H1 (cell line): Measurements from ENCODE around the gene RMDN2. TPM values are rescaled to one million over a fixed set of nuclear protein-coding genes. Genes with fewer than 3 reads are reported as not detected.

Source experiments
- CTCF ChIA-PET: fragments of 300-600 bp; sonication (Branson Sonifier 250); formaldehyde crosslinking; loops from one replicate; lab custom pipeline; 2021; ENCODE audit not compliant: partially characterized antibody; lab: Charles Lee
- POLR2A ChIA-PET: fragments of 300-600 bp; sonication (Branson Sonifier 250); formaldehyde crosslinking; loops from one replicate; lab custom pipeline; 2021; ENCODE audit warnings: inconsistent platforms; ENCODE audit not compliant: partially characterized antibody; lab: Charles Lee
- DNase-seq, 2 experiments: peaks; one replicate each; pipeline versions ENCODE4 v3.0.0 to v3.0.0-alpha.2; 2010 to 2022; ENCODE audit warnings: low spot score in 2 of 2, low read depth in 1 of 2, mixed read lengths in 1 of 2
- FAIRE-seq: peaks from 2 replicates; lab custom pipeline; 2011; peaks lifted over from hg19 to GRCh38; lab: Jason Lieb, UNC
- H2AFZ ChIP-seq: 2 replicates; pipeline ENCODE4 v1.8.1; 2012; ENCODE audit warnings: low read length, inconsistent platforms
- H2AK5ac ChIP-seq: 2 replicates; pipeline ENCODE4 v1.6.1; 2013; ENCODE audit warnings: low read depth, low read length
- H2BK120ac ChIP-seq: replicated peaks from 2 replicates; pipeline ENCODE3; 2013; ENCODE audit warnings: low read depth, low read length, inconsistent platforms
- H2BK12ac ChIP-seq: 2 replicates; pipeline ENCODE4 v1.6.1; 2013; ENCODE audit warnings: low read depth, low read length
- H2BK15ac ChIP-seq: 2 replicates; pipeline ENCODE4 v1.6.1; 2013; ENCODE audit warnings: low read length
- H2BK20ac ChIP-seq: 2 replicates; pipeline ENCODE4 v1.6.1; 2013; ENCODE audit warnings: low read length
- H2BK5ac ChIP-seq: 2 replicates; pipeline ENCODE4 v1.6.1; 2013; ENCODE audit warnings: low read depth, low read length
- H3K14ac ChIP-seq: 2 replicates; pipeline ENCODE4 v1.6.1; 2013; ENCODE audit warnings: inconsistent platforms; ENCODE audit not compliant: insufficient read length
- H3K18ac ChIP-seq: 2 replicates; pipeline ENCODE4 v1.6.1; 2013; ENCODE audit warnings: low read length; ENCODE audit errors: extremely low read depth
- H3K23ac ChIP-seq: 2 replicates; pipeline ENCODE4 v1.6.1; 2013; ENCODE audit warnings: inconsistent platforms; ENCODE audit not compliant: insufficient read length
- H3K23me2 ChIP-seq: 2 replicates; pipeline ENCODE4 v1.6.1; 2013; ENCODE audit warnings: low read depth, low read length
- H3K27ac ChIP-seq: 2 replicates; pipeline ENCODE4 v1.6.1; 2011; ENCODE audit warnings: low read depth, low read length, inconsistent platforms
- H3K27me3 ChIP-seq, 4 experiments: replicated peaks in 1 of 4; 1 replicate in 1 of 4; 2 replicates in 3 of 4; pipeline versions ENCODE4 v1.6.1 to v1.8.1; 2011 to 2013; ENCODE audit warnings: low read length in 3 of 4, mild to moderate bottlenecking in 3 of 4, inconsistent platforms in 2 of 4, mixed read lengths in 2 of 4, moderate library complexity in 1 of 4; ENCODE audit not compliant: control insufficient read depth in 3 of 4, insufficient read depth in 3 of 4; ENCODE audit errors: extremely low read depth in 1 of 4
- H3K36me3 ChIP-seq, 4 experiments: 2 replicates each; pipeline versions ENCODE4 v1.6.1 to v1.8.1; 2011 to 2013; ENCODE audit warnings: mild to moderate bottlenecking in 4 of 4, low read length in 3 of 4, moderate library complexity in 2 of 4, control low read depth in 1 of 4, inconsistent platforms in 1 of 4; ENCODE audit not compliant: insufficient read depth in 4 of 4, control insufficient read depth in 2 of 4
- H3K4ac ChIP-seq: replicated peaks from 2 replicates; pipeline ENCODE3; 2013; ENCODE audit warnings: low read length, low read depth, mixed read lengths, inconsistent platforms; ENCODE audit not compliant: insufficient read length
- H3K4me1 ChIP-seq, 4 experiments: replicated peaks in 1 of 4; 1 replicate in 1 of 4; 2 replicates in 3 of 4; pipeline versions ENCODE4 v1.6.1 to v1.8.1; 2011 to 2013; ENCODE audit warnings: low read length in 3 of 4, inconsistent platforms in 2 of 4, mixed read lengths in 1 of 4; ENCODE audit not compliant: insufficient read depth in 4 of 4, control insufficient read depth in 3 of 4
- H3K4me2 ChIP-seq, 2 experiments: 2 replicates each; pipeline versions ENCODE4 v1.6.1 to v1.8.1; 2011 to 2013; ENCODE audit warnings: low read depth in 2 of 2, low read length in 2 of 2, control low read depth in 1 of 2, inconsistent platforms in 1 of 2, mild to moderate bottlenecking in 1 of 2; ENCODE audit not compliant: insufficient read depth in 1 of 2
- H3K4me3 ChIP-seq, 4 experiments: fragments of 200-600, 300-600 bp in 1 of 4; sonication (generic), shearing (Covaris generic), sonication (Bioruptor Twin) in 1 of 4; 2 replicates each; pipeline versions ENCODE4 v1.5.1 to v1.8.1; 2011 to 2016; ENCODE audit warnings: low read length in 4 of 4, low read depth in 3 of 4, control low read depth in 2 of 4, inconsistent platforms in 2 of 4, mild to moderate bottlenecking in 2 of 4, mixed read lengths in 1 of 4, moderate library complexity in 1 of 4; ENCODE audit not compliant: insufficient read depth in 2 of 4; ENCODE audit errors: extremely low read depth in 1 of 4
- H3K56ac ChIP-seq: replicated peaks from 2 replicates; pipeline ENCODE3; 2013; ENCODE audit warnings: low read depth, mild to moderate bottlenecking, mixed read lengths, low read length, inconsistent platforms; ENCODE audit not compliant: insufficient read length
- H3K79me1 ChIP-seq: 2 replicates; pipeline ENCODE4 v1.6.1; 2013; ENCODE audit warnings: low read depth, low read length, control low read depth
- H3K79me2 ChIP-seq, 2 experiments: 2 replicates each; pipeline versions ENCODE4 v1.6.1 to v1.8.1; 2012 to 2013; ENCODE audit warnings: low read length in 2 of 2, mild to moderate bottlenecking in 2 of 2, inconsistent platforms in 1 of 2; ENCODE audit not compliant: insufficient read depth in 2 of 2, control insufficient read depth in 1 of 2
- H3K9ac ChIP-seq, 4 experiments: replicated peaks in 1 of 4; 1 replicate in 1 of 4; 2 replicates in 3 of 4; pipeline versions ENCODE4 v1.6.1 to v1.8.1; 2011 to 2013; ENCODE audit warnings: low read depth in 3 of 4, low read length in 3 of 4, control low read depth in 2 of 4, mild to moderate bottlenecking in 2 of 4, moderate library complexity in 2 of 4, inconsistent platforms in 1 of 4; ENCODE audit errors: extremely low read depth in 1 of 4
- H3K9me3 ChIP-seq, 2 experiments: 2 replicates each; pipeline versions ENCODE4 v1.6.1 to v1.8.1; 2012 to 2013; ENCODE audit warnings: mild to moderate bottlenecking in 2 of 2, moderate library complexity in 2 of 2, control low read depth in 1 of 2, inconsistent platforms in 1 of 2, low read depth in 1 of 2, low read length in 1 of 2, mixed read lengths in 1 of 2; ENCODE audit not compliant: insufficient read depth in 2 of 2
- H4K20me1 ChIP-seq, 2 experiments: replicated peaks in 1 of 2; 2 replicates each; pipeline versions ENCODE3 to v1.8.1; 2011 to 2013; ENCODE audit warnings: inconsistent platforms in 2 of 2, low read length in 2 of 2, mild to moderate bottlenecking in 1 of 2; ENCODE audit not compliant: insufficient read depth in 2 of 2, control insufficient read depth in 1 of 2
- H4K5ac ChIP-seq: 2 replicates; pipeline ENCODE4 v1.6.1; 2013; ENCODE audit warnings: low read length, low read depth, mixed read lengths, inconsistent platforms; ENCODE audit not compliant: insufficient read length
- H4K8ac ChIP-seq: 2 replicates; pipeline ENCODE4 v1.8.0; 2013; ENCODE audit warnings: mild to moderate bottlenecking, moderate library complexity, low read length, inconsistent platforms; ENCODE audit not compliant: insufficient read depth; ENCODE audit errors: extremely low read depth
- H4K91ac ChIP-seq: replicated peaks from 2 replicates; pipeline ENCODE3; 2013; ENCODE audit warnings: low read length, mixed read lengths, inconsistent platforms; ENCODE audit not compliant: insufficient read length
- HDAC6 ChIP-seq: IDR thresholded peaks from one replicate; pipeline ENCODE4 v1.7.1; 2012; ENCODE audit warnings: low read depth, mild to moderate bottlenecking, inconsistent platforms, low read length, moderate library complexity
- KDM1A ChIP-seq: fragments of 200-600, 300-600 bp; sonication (generic); IDR thresholded peaks from 2 replicates; pipeline ENCODE4 v1.7.1; 2016; ENCODE audit warnings: mild to moderate bottlenecking, low read length, borderline replicate concordance
- SIN3A ChIP-seq, 2 experiments: IDR thresholded peaks in 1 of 2; conservative IDR thresholded peaks in 1 of 2; 2 replicates each; pipeline ENCODE4 v1.6.1; 2011 to 2012; ENCODE audit warnings: low read length in 2 of 2, improper control_type of control experiment in 1 of 2, low read depth in 1 of 2, mild to moderate bottlenecking in 1 of 2
- WGBS, 2 experiments: shearing (Covaris generic) in 1 of 2; methylation state at CpG; one replicate each; pipeline versions ENCODE4 v1.1.6 to v1.1.7; 2013 to 2015; ENCODE audit warnings: low lambda C conversion rate in 2 of 2, mixed read lengths in 2 of 2, inconsistent platforms in 1 of 2, low coverage in 1 of 2, missing lambda C conversion rate in 1 of 2; ENCODE audit not compliant: insufficient replicate concordance in 2 of 2, insufficient coverage in 1 of 2, insufficient read length in 1 of 2; ENCODE audit errors: extremely low coverage in 1 of 2, missing lambda C conversion rate in 1 of 2; 5-methylcytosine and 5-hydroxymethylcytosine counted together
- polyA plus RNA-seq, 7 experiments: library from polyadenylated mRNA; depleted of rRNA in 3 of 7; stranded (reverse) in 5 of 7; unstranded in 2 of 7; fragments of >200 nt in 5 of 7; fragments of 200-250 nt in 2 of 7; gene quantifications; 1 replicate in 5 of 7; 2 replicates in 1 of 7; 4 replicates in 1 of 7; pipeline versions ENCODE4 v1.2.1 to v1.2.3, GENCODE V29; 2011 to 2013; ENCODE audit warnings: missing spikeins in 2 of 7, mixed read lengths in 2 of 7
- total RNA-seq: library from RNA; stranded (reverse); fragmentation: NEBNext Ultra II Directional; extraction: Animal tissue kit (Norgen Biotek cat#: 25700); gene quantifications from 2 replicates; pipeline ENCODE4 v1.2.1, GENCODE V29; 2021

RMDN2 gene
- total and polyA plus RNA-seq, 2 of the 8 experiments (the other 6 are each of a cell fraction or from before 2014, with no cell fraction given): 0.53 to 3.0 TPM

GRCh38 chr2:38000485-38001222 lies 75.6 kb downstream of the RMDN2 start:
- no peak overlapping the region for H2BK15ac ChIP-seq
- 91% methylated on average over 1 of the region's 1 CpG; no CpG with 5 or more reads in 1 of the 2 experiments for WGBS, 2 experiments
- H3K23ac ChIP-seq: no peak overlapping the region
- peaks cover 0 to 3% of the 10 kb centered on the region in 2 experiments; a peak in 3 of 4 replicates for H3K9me3 ChIP-seq
- H2BK12ac ChIP-seq: no peak overlapping the region
- H3K4ac ChIP-seq: no peak overlapping the region
- FAIRE-seq (no peak), DNase-seq (no peak)
- H3K27me3 ChIP-seq: no peaks in the 10 kb centered on the region
- 0 out of 8 replicates have a peak, but pooled peaks cover 0 to 3% (median 0%) of the 10 kb centered on the region in 4 experiments for H3K36me3 ChIP-seq
- TF ChIP-seq KDM1A (0 out of 2 replicates have a peak, but pooled peaks have one; percentile 51), HDAC6 (no peak), SIN3A (conservative IDR thresholded peaks at IDR 0.05 in 1 of 2, IDR thresholded peaks at IDR 0.05 in 1 of 2; ENCODE audit: low read depth in 1 of 2, low read length in 2 of 2) (no peak)
- no peak overlapping the region for H3K4me3 ChIP-seq
- ChIA-PET POLR2A (no interaction called here), CTCF (interaction anchor here (0.5 to 1.5 kb wide), 3 partner anchors 18 to 605 kb away, joined by 3 to 6 read pairs (median 5); partner anchors contain the start of gene CYP1B1)
- H3K18ac ChIP-seq: no peak overlapping the region
- H2AK5ac ChIP-seq: no peak overlapping the region
- H4K91ac ChIP-seq: no peak overlapping the region
- H3K14ac ChIP-seq: no peak overlapping the region
- no peak overlapping the region for H2BK120ac ChIP-seq
- no peak overlapping the region for H4K5ac ChIP-seq
- H3K4me1 ChIP-seq: no peaks in the 10 kb centered on the region
- H3K56ac ChIP-seq: no peak overlapping the region
- H3K27ac ChIP-seq: no peak overlapping the region
- no peaks in the 10 kb centered on the region for H3K79me2 ChIP-seq
- no peak overlapping the region for H2BK5ac ChIP-seq
- no peak overlapping the region for H4K8ac ChIP-seq
- no peaks in the 10 kb centered on the region for H4K20me1 ChIP-seq
- no peak overlapping the region for H3K9ac ChIP-seq
- no peaks in the 10 kb centered on the region for H3K23me2 ChIP-seq
- no peaks in the 10 kb centered on the region for H3K79me1 ChIP-seq
- no peak overlapping the region for H2AFZ ChIP-seq
- no peak overlapping the region for H2BK20ac ChIP-seq
- H3K4me2 ChIP-seq: no peak overlapping the region
